GM12878 (cell line): ENCODE data around the gene RND2. TPM values are rescaled to one million over a fixed set of nuclear protein-coding genes. Genes with fewer than 3 reads are reported as not detected.

Experiments
- ATAC-seq: fragments of 200-7000 bp; cut with Tn5 transposase; 3 replicates; pipeline ENCODE4 v1.9.1; 2020; ENCODE audit warnings: mild to moderate bottlenecking, moderate library complexity
- BruUV-seq: library from RNA; stranded (reverse); fragments of 400-500 nt; replicated peaks from 2 replicates; lab custom pipeline; 2021; lab: Mats Ljungman, UMichigan
- CTCF ChIA-PET: fragments of 300-600 bp; sonication (Branson Sonifier 250); formaldehyde crosslinking; extraction: SDS; loops from one replicate; lab custom pipeline; 2021; ENCODE audit warnings: inconsistent platforms; lab: Yijun Ruan, JAX
- POLR2A ChIA-PET: fragments of 350-600 bp; formaldehyde crosslinking; extraction: SDS; loops from one replicate; lab custom pipeline; 2021; ENCODE audit warnings: inconsistent platforms; lab: Charles Lee
- RAD21 ChIA-PET: fragments of 300-600 bp; sonication (Branson Sonifier 250); formaldehyde crosslinking; loops from one replicate; lab custom pipeline; 2023; ENCODE audit warnings: antibody characterized with exemption; ENCODE audit not compliant: unreplicated experiment; lab: Charles Lee
- SMC1A ChIA-PET: fragments of 300-600 bp; sonication (Branson Sonifier 250); formaldehyde crosslinking; loops from one replicate; lab custom pipeline; 2023; ENCODE audit not compliant: unreplicated experiment, uncharacterized antibody; lab: Charles Lee
- DNase-seq: peaks from one replicate; pipeline ENCODE4 v3.0.0-alpha.2; 2011; ENCODE audit warnings: low read depth, low spot score
- FAIRE-seq: peaks from 3 replicates; lab custom pipeline; 2011; peaks lifted over from hg19 to GRCh38; lab: Jason Lieb, UNC
- H2AFZ ChIP-seq: 2 replicates; pipeline ENCODE4 v1.6.0; 2011; ENCODE audit warnings: low read depth, low read length, control low read depth; ENCODE audit not compliant: control insufficient read depth
- H3K27ac ChIP-seq: 2 replicates; pipeline ENCODE4 v1.5.1; 2011; ENCODE audit warnings: control low read depth; ENCODE audit not compliant: control insufficient read depth, insufficient read depth
- H3K27me3 ChIP-seq, 2 experiments: replicated peaks in 1 of 2; 2 replicates each; pipeline versions ENCODE4 v1.6.0 to v1.6.1; 2011; ENCODE audit warnings: low read length in 1 of 2; ENCODE audit not compliant: control insufficient read depth in 2 of 2, insufficient read depth in 2 of 2
- H3K36me3 ChIP-seq, 2 experiments: 2 replicates each; pipeline ENCODE4 v1.5.1; 2011; ENCODE audit warnings: low read length in 1 of 2; ENCODE audit not compliant: control insufficient read depth in 2 of 2, insufficient read depth in 2 of 2
- H3K4me1 ChIP-seq: 2 replicates; pipeline ENCODE4 v1.6.1; 2011; ENCODE audit warnings: mild to moderate bottlenecking, low read length, moderate library complexity, mixed read lengths; ENCODE audit not compliant: control insufficient read depth, insufficient read depth
- H3K4me2 ChIP-seq: 2 replicates; pipeline ENCODE4 v1.6.0; 2011; ENCODE audit warnings: control low read depth; ENCODE audit not compliant: control insufficient read depth, insufficient read depth
- H3K4me3 ChIP-seq: fragments of 200-600 bp; sonication (generic); 2 replicates; pipeline ENCODE4 v1.5.1; 2016
- H3K79me2 ChIP-seq: 2 replicates; pipeline ENCODE4 v1.6.0; 2011; ENCODE audit warnings: low read length; ENCODE audit not compliant: control insufficient read depth, insufficient read depth
- H3K9ac ChIP-seq: 2 replicates; pipeline ENCODE4 v1.8.0; 2011; ENCODE audit warnings: low read length, control low read depth, mixed read lengths; ENCODE audit not compliant: control insufficient read depth, insufficient read depth
- H3K9me3 ChIP-seq: replicated peaks from 3 replicates; pipeline ENCODE4 v1.5.1; 2011; ENCODE audit warnings: mild to moderate bottlenecking, low read length; ENCODE audit not compliant: control insufficient read depth, insufficient read depth
- H4K20me1 ChIP-seq: 2 replicates; pipeline ENCODE4 v1.6.0; 2011; ENCODE audit not compliant: control insufficient read depth, insufficient read depth
- BHLHE40 ChIP-seq, 2 experiments: fragments of 450-650 bp in 1 of 2; IDR thresholded peaks; 2 replicates each; pipeline ENCODE4 v1.6.1; 2011 to 2017; ENCODE audit warnings: low read depth in 2 of 2, borderline replicate concordance in 1 of 2, improper control_type of control experiment in 1 of 2, low read length in 1 of 2, mild to moderate bottlenecking in 1 of 2
- BRCA1 ChIP-seq: IDR thresholded peaks from 2 replicates; pipeline ENCODE4 v1.6.1; 2011; ENCODE audit warnings: low read depth, low read length, improper control_type of control experiment
- DPF2 ChIP-seq: fragments of 450-650 bp; IDR thresholded peaks from 2 replicates; pipeline ENCODE4 v1.6.1; 2017; ENCODE audit warnings: mild to moderate bottlenecking
- KAT2A ChIP-seq: conservative IDR thresholded peaks from 2 replicates; pipeline ENCODE4 v1.6.1; 2011; ENCODE audit warnings: low read depth, low read length; ENCODE audit not compliant: control insufficient read depth
- LARP7 ChIP-seq: fragments of 450-650 bp; IDR thresholded peaks from 2 replicates; pipeline ENCODE4 v1.6.1; 2017; ENCODE audit warnings: mild to moderate bottlenecking
- MYC ChIP-seq: IDR thresholded peaks from 2 replicates; pipeline ENCODE4 v1.6.1; 2011; ENCODE audit warnings: mild to moderate bottlenecking, low read length, moderate library complexity, inconsistent platforms; ENCODE audit not compliant: insufficient read depth, insufficient replicate concordance, insufficient read length, severe bottlenecking
- NR2C1 ChIP-seq: fragments of 450-650 bp; IDR thresholded peaks from 2 replicates; pipeline ENCODE4 v1.6.1; 2017; ENCODE audit warnings: antibody characterized with exemption, mild to moderate bottlenecking, moderate library complexity
- RELB ChIP-seq: fragments of 450-650 bp; IDR thresholded peaks from 2 replicates; pipeline ENCODE4 v1.6.1; 2017; ENCODE audit warnings: low read depth, mild to moderate bottlenecking, moderate library complexity
- SMC3 ChIP-seq: IDR thresholded peaks from 2 replicates; pipeline ENCODE4 v1.6.1; 2011; ENCODE audit warnings: low read length, improper control_type of control experiment, borderline replicate concordance
- SPI1 ChIP-seq: IDR thresholded peaks from 2 replicates; pipeline ENCODE4 v1.6.1; 2011; ENCODE audit warnings: low read depth, mild to moderate bottlenecking, low read length, moderate library complexity, borderline replicate concordance; ENCODE audit not compliant: insufficient read depth
- STAT1 ChIP-seq: fragments of 450-650 bp; conservative IDR thresholded peaks from 2 replicates; pipeline ENCODE4 v1.6.1; 2014; ENCODE audit warnings: antibody characterized with exemption, mild to moderate bottlenecking
- YY1 ChIP-seq: IDR thresholded peaks from 2 replicates; pipeline ENCODE4 v1.6.1; 2011; ENCODE audit warnings: low read depth, mild to moderate bottlenecking, low read length
- WGBS: methylation state at CpG from one replicate; pipeline ENCODE4 v1.1.6; 2016; ENCODE audit warnings: low lambda C conversion rate; ENCODE audit not compliant: insufficient replicate concordance, insufficient coverage; ENCODE audit errors: missing lambda C conversion rate; 5-methylcytosine and 5-hydroxymethylcytosine counted together
- in situ Hi-C: fragments of 300-500 bp; cut with MboI; formaldehyde crosslinking; loops from 9 replicates; pipeline ENCODE4 v1.14.3; 2018; ENCODE audit warnings: mixed read lengths
- intact Hi-C: fragments of 100-400 bp; cut with micrococcal nuclease; formaldehyde crosslinking; loops from one replicate; pipeline ENCODE4 v1.14.2; 2022; ENCODE audit not compliant: unreplicated experiment
- polyA plus RNA-seq, 11 experiments: library from polyadenylated mRNA; depleted of rRNA in 4 of 11; unstranded in 6 of 11; stranded (reverse) in 5 of 11; fragments of >200 nt; fragmentation: Nextera tagmentation in 4 of 11; fragmentation: Illumina TruSeq in 1 of 11; extraction: Ambion mirVana in 4 of 11; extraction: Trizol in 1 of 11; gene quantifications; 1 replicate in 1 of 11; 2 replicates in 10 of 11; pipeline versions ENCODE4 v1.2.1 to v1.2.3, GENCODE V29; 2011 to 2016; ENCODE audit warnings: inconsistent platforms in 2 of 11, missing spikeins in 2 of 11, low read depth in 1 of 11
- total RNA-seq, 4 experiments: library from RNA; depleted of rRNA in 3 of 4; stranded (reverse); fragments of >200 nt in 3 of 4; fragmentation: Illumina TruSeq in 1 of 4; extraction: Trizol in 1 of 4; gene quantifications; 2 replicates each; pipeline versions ENCODE4 v1.2.1 to v1.2.3, GENCODE V29; 2013 to 2021

Gene RND2
- total and polyA plus RNA-seq, 10 of the 15 experiments (the other 5 are each of a cell fraction or from before 2014, with no cell fraction given) = 0.01 to 0.05 (median 0.03) TPM; not detected in 6

GRCh38 chr17:43013296-43013695 is 11.7 kb upstream of the RND2 start:
- peaks cover 14% of the 10 kb centered on the region for H3K79me2 ChIP-seq
- no peak overlapping the region for H3K9ac ChIP-seq
- no peak overlapping the region for H3K27ac ChIP-seq
- H3K4me2 ChIP-seq = no peak overlapping the region
- no peaks in the 10 kb centered on the region for H3K9me3 ChIP-seq
- RAD21 ChIA-PET = no interaction called here
- no peak overlapping the region for H2AFZ ChIP-seq
- H3K27me3 ChIP-seq = no peaks in the 10 kb centered on the region
- BruUV-seq = no TSS peak
- DNase-seq (no peak), FAIRE-seq (no peak)
- peaks cover 8% of the 10 kb centered on the region for H3K4me1 ChIP-seq
- WGBS = 95% methylated on average over 8 of the region's 8 CpGs
- no peak for TF ChIP-seq BRCA1
- TF ChIP-seq STAT1 = no peak
- no peak for TF ChIP-seq SPI1
- TF ChIP-seq LARP7 = no peak
- no peak for TF ChIP-seq SMC3
- no peak for TF ChIP-seq MYC
- no peak for TF ChIP-seq KAT2A
- TF ChIP-seq BHLHE40 (IDR thresholded peaks at IDR 0.05; ENCODE audit: borderline replicate concordance in 1 of 2, low read depth in 2 of 2, low read length in 1 of 2) = no peak
- no peak for TF ChIP-seq DPF2
- TF ChIP-seq YY1 = no peak
- no peak for TF ChIP-seq RELB
- TF ChIP-seq NR2C1 = no peak
- TF ChIP-seq, all 136 proteins: peak for 0
- ChIA-PET SMC1A (interaction anchor here (0.7 kb wide), 1 partner anchor 11 kb away, joined by 3 read pairs; no protein-coding TSS in a partner anchor), POLR2A (interaction anchor here (1.2 kb wide), 1 partner anchor 15 kb away, joined by 4 read pairs; the partner anchor contains the start of gene RPL27), CTCF (no interaction called here)
- Histone ChIP-seq H3K4me3 (no peak overlapping the region), H3K36me3 (peaks cover 8 to 21% of the 10 kb centered on the region in 2 experiments), H4K20me1 (no peaks in the 10 kb centered on the region)
- intact Hi-C loops = no loop called here
- in situ Hi-C loops = loop anchor here (5.0 kb wide), 1 partner anchor 324 kb away; no protein-coding TSS in a partner anchor
- ATAC-seq = no peak
